ENCODE measurements around the gene TMEM40. TPM values are rescaled to one million over a fixed set of nuclear protein-coding genes. Genes with fewer than 3 reads are reported as not detected.

Gene TMEM40
- total and polyA plus RNA-seq, 9 of the 15 experiments (the other 6 are each of a cell fraction or from before 2014, with no cell fraction given), result 0.11 to 0.31 (median 0.14) TPM; not detected in 6

DNA sequence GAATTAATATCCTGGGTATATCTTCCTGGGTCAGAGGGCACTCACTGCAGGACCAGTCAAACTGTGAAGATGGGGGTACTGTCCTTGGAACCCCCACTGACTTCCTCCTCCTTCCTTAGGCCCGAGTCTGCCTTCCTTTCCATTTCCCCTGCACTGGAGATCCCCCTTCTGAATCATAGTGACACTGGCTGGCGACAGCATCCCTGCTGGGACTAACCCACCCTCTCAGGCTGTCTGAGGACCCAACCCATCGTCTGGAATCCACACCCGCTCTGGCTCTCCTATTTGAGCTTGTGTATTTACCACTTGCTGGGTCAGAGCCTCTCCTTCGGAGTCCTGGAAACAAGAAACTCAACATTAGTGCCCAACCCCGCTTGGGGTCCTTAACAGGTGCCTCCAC is 21.2 kb downstream of the TMEM40 start:
- H3K27ac ChIP-seq (ENCODE audit: extremely low read depth, low read depth, low read length), result no peak overlapping the region
- 9% methylated on average over 6 of the region's 6 CpGs for WGBS (ENCODE audit: insufficient coverage, low coverage, missing lambda C conversion rate)
- no peak for ATAC-seq
- H3K4me1 ChIP-seq (replicated peaks in 1 of 2; ENCODE audit: control insufficient read depth in 2 of 2, insufficient read depth in 2 of 2, low read length in 2 of 2), result no peaks in the 10 kb centered on the region; a peak in 1 of 5 replicates
- in situ Hi-C loops (cut with MboI) (loop anchor here (25.0 kb wide), 1 partner anchor 751 kb away; no protein-coding TSS in a partner anchor), intact Hi-C loops (cut with micrococcal nuclease) (no loop called here)
- no peak overlapping the region for H3K4me3 ChIP-seq
- ChIA-PET POLR2A (interaction anchor here (1.2 kb wide), 1 partner anchor 23 kb away, joined by 3 read pairs; no protein-coding TSS in a partner anchor), CTCF (ENCODE audit: low intra/inter-chr PET ratio) (no interaction called here)
- H3K9me1 ChIP-seq (ENCODE audit: control insufficient read depth, insufficient read depth, low read length), result no peaks in the 10 kb centered on the region
- H4K20me1 ChIP-seq (replicated peaks; ENCODE audit: control insufficient read depth, insufficient read depth, low read length), result no peaks in the 10 kb centered on the region
- no peaks in the 10 kb centered on the region for H3K9me3 ChIP-seq (replicated peaks; ENCODE audit: control insufficient read depth, insufficient read depth, low read depth, low read length)
- FAIRE-seq, result no peak
- no peak overlapping the region for H3K9ac ChIP-seq (ENCODE audit: insufficient read depth in 1 of 2, low read depth in 2 of 2, low read length in 2 of 2)
- H3K27me3 ChIP-seq (ENCODE audit: control insufficient read depth in 2 of 2, insufficient read depth in 2 of 2, low read length in 2 of 2), result peaks cover 10 to 36% of the 10 kb centered on the region in 2 experiments; a peak in 4 of 5 replicates
- H3K79me2 ChIP-seq (ENCODE audit: control insufficient read depth, insufficient read depth, low read length), result no peaks in the 10 kb centered on the region
- H2AFZ ChIP-seq (ENCODE audit: low read depth, low read length), result no peak overlapping the region
- no TSS peak for BruUV-seq (replicated peaks)
- no peaks in the 10 kb centered on the region for H3K36me3 ChIP-seq (ENCODE audit: control insufficient read depth, insufficient read depth, low read length)
- no peak overlapping the region for H3K4me2 ChIP-seq (ENCODE audit: insufficient read depth, low read length)
- DNase-seq (ENCODE audit: extremely low read depth in 1 of 4, low spot score in 3 of 4), result no peak
- TF ChIP-seq SNRNP70 (optimal IDR thresholded peaks at IDR 0.05; ENCODE audit: low read depth, low read length) (no peak), ZNF398 (CRISPR knock-in tag; IDR thresholded peaks at IDR 0.05) (no peak), ZKSCAN1 (IDR thresholded peaks at IDR 0.05; ENCODE audit: low read depth, low read length) (no peak), NFXL1 (CRISPR knock-in tag; IDR thresholded peaks at IDR 0.05) (no peak), CC2D1A (IDR thresholded peaks at IDR 0.05) (no peak), MXI1 (IDR thresholded peaks at IDR 0.05; ENCODE audit: low read depth, low read length) (no peak), ZFP36 (IDR thresholded peaks at IDR 0.05; ENCODE audit: low read depth, low read length, partially characterized antibody) (no peak), ZNF695 (CRISPR knock-in tag; IDR thresholded peaks at IDR 0.05) (no peak), ZZZ3 (IDR thresholded peaks at IDR 0.05) (no peak), XRCC5 (IDR thresholded peaks at IDR 0.05; ENCODE audit: low read depth, low read length) (no peak), NELFE (IDR thresholded peaks at IDR 0.05; ENCODE audit: insufficient read depth, insufficient read length) (no peak)
- TF ChIP-seq, protein P1, sequence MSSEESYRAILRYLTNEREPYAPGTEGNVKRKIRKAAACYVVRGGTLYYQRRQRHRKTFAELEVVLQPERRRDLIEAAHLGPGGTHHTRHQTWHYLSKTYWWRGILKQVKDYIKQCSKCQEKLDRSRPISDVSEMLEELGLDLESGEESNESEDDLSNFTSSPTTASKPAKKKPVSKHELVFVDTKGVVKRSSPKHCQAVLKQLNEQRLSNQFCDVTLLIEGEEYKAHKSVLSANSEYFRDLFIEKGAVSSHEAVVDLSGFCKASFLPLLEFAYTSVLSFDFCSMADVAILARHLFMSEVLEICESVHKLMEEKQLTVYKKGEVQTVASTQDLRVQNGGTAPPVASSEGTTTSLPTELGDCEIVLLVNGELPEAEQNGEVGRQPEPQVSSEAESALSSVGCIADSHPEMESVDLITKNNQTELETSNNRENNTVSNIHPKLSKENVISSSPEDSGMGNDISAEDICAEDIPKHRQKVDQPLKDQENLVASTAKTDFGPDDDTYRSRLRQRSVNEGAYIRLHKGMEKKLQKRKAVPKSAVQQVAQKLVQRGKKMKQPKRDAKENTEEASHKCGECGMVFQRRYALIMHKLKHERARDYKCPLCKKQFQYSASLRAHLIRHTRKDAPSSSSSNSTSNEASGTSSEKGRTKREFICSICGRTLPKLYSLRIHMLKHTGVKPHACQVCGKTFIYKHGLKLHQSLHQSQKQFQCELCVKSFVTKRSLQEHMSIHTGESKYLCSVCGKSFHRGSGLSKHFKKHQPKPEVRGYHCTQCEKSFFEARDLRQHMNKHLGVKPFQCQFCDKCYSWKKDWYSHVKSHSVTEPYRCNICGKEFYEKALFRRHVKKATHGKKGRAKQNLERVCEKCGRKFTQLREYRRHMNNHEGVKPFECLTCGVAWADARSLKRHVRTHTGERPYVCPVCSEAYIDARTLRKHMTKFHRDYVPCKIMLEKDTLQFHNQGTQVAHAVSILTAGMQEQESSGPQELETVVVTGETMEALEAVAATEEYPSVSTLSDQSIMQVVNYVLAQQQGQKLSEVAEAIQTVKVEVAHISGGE (CRISPR knock-in tag; IDR thresholded peaks at IDR 0.05), result no peak
- TF ChIP-seq, protein P2, sequence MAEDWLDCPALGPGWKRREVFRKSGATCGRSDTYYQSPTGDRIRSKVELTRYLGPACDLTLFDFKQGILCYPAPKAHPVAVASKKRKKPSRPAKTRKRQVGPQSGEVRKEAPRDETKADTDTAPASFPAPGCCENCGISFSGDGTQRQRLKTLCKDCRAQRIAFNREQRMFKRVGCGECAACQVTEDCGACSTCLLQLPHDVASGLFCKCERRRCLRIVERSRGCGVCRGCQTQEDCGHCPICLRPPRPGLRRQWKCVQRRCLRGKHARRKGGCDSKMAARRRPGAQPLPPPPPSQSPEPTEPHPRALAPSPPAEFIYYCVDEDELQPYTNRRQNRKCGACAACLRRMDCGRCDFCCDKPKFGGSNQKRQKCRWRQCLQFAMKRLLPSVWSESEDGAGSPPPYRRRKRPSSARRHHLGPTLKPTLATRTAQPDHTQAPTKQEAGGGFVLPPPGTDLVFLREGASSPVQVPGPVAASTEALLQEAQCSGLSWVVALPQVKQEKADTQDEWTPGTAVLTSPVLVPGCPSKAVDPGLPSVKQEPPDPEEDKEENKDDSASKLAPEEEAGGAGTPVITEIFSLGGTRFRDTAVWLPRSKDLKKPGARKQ (CRISPR knock-in tag; IDR thresholded peaks at IDR 0.05), result no peak
- TF ChIP-seq, protein P3, sequence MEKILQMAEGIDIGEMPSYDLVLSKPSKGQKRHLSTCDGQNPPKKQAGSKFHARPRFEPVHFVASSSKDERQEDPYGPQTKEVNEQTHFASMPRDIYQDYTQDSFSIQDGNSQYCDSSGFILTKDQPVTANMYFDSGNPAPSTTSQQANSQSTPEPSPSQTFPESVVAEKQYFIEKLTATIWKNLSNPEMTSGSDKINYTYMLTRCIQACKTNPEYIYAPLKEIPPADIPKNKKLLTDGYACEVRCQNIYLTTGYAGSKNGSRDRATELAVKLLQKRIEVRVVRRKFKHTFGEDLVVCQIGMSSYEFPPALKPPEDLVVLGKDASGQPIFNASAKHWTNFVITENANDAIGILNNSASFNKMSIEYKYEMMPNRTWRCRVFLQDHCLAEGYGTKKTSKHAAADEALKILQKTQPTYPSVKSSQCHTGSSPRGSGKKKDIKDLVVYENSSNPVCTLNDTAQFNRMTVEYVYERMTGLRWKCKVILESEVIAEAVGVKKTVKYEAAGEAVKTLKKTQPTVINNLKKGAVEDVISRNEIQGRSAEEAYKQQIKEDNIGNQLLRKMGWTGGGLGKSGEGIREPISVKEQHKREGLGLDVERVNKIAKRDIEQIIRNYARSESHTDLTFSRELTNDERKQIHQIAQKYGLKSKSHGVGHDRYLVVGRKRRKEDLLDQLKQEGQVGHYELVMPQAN (IDR thresholded peaks at IDR 0.05; ENCODE audit: borderline replicate concordance), result no peak
